Right hindlimb (tissue), 1 donor: ENCODE data around the gene INSIG2.
A peak's percentile ranks its signal among the peaks of the same experiment; 100 is the strongest.

Experiments
- DNase-seq: peaks from one replicate; pipeline ENCODE4 v3.0.0-alpha.2; 2018

Gene INSIG2

GRCh38 chr2:118088051-118089024 is at the start of gene INSIG2:
TSS of gene INSIG2 (plus strand) at chr2:118088471. CDS start at chr2:118096557, 8,086 bp downstream.
- peak; percentile 98 for DNase-seq

- DNase-seq = no peak
These were observed 47.4 kb upstream of the INSIG2 start for GRCh38 chr2:118040891-118041290.

GRCh38 chr2:118044103-118044716 is 44.1 kb upstream of the INSIG2 start:
- DNase-seq = no peak

DNA sequence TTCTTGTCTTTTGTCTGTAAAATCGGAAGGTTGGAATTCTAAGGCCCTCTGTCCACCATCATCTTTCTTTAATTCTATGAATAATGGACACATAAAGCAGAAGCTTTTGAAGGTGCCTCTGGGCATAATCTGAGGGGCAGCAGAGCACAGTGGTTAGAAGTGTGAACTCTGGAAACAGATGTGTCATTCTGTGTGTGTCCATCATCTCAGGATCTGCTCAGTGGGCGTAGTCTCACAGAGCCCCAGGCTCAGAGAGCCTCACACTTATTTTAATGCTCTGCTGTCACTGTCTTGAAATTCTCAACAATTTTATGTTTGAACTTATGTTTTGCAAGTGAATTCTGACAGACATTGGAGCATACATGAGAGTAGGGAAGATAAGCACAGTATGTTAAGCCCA is 43.4 kb upstream of the INSIG2 start:
- no peak for DNase-seq

- DNase-seq = no peak
These were observed 43.0 kb upstream of the INSIG2 start for GRCh38 chr2:118045286-118045685.

DNA sequence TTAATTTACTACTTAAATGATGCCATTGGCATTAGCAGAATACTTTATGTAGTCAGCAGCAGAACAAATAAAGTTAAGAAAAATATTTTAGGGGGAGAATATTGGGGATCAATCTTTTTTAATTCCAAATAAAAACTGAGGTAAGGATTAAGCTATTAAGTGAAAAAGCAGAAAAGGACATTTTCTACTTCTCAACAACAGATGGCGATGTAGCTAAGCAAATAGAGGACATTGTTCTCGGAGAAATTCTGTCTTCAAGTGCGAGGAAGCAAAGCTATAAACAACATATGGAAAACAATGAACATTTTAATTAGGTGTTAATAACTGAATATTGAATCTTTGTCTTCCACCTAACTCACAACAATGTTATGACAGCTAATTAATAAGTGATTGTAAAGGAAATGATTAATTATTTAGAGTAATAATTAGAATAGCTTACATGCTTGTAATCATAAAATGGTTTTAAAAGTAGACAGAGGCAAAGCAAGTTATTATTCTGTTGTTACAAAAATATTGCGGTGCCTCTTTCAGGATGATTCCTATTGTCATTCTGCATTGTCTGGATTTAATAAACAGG is 41.5 kb upstream of the INSIG2 start:
- no peak for DNase-seq

- DNase-seq = no peak
These were observed 40.9 kb upstream of the INSIG2 start for GRCh38 chr2:118047380-118047826.

- no peak for DNase-seq
These were observed 39.9 kb upstream of the INSIG2 start for GRCh38 chr2:118048401-118048800.

- no peak for DNase-seq
These were observed 39.0 kb upstream of the INSIG2 start for GRCh38 chr2:118049140-118049815.

- no peak for DNase-seq
These were observed 38.5 kb upstream of the INSIG2 start for GRCh38 chr2:118049816-118050140.

DNA sequence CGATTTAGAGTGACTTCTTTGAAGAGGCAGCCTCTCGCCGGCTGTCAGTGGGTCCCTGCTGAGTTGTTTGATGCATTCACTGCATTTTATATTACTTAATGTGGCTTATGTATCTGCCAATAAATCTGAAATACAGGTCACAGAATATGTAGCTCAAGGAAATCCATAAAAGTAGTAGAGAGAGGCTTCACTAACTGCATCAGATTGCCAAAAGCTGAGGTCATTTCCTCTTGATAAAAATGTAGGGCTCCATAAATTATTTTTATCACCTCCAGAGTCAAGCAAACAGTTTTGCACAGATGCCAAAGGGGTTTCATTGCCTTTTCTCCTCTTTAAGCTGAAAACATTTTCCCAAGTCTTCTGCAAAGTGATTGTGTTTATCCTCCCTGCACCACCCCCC is 37.9 kb upstream of the INSIG2 start:
- no peak for DNase-seq

GRCh38 chr2:118050974-118051373 is 37.3 kb upstream of the INSIG2 start:
- DNase-seq = no peak

- DNase-seq = no peak
These were observed 36.4 kb upstream of the INSIG2 start for GRCh38 chr2:118051826-118052358.

DNA sequence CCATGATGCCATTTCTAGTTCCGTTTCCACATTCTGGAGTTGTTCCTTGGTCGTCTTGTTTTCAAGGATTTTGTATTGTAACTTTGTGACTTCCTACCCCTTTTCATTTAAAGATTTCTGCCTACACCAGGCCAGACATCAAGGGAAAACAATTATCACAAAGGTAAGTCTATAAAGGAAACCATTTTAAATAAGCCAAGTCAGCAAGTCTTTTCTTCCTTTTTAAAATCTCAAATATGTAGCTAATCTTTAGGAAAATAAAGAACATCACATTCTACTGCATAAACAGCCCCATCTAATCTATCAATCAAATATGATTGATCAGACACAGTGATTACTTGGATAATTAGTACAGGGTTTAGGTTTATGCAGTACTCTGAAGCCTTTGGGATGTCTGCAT is 35.8 kb upstream of the INSIG2 start:
- DNase-seq = no peak

- DNase-seq = no peak
These were observed 34.6 kb upstream of the INSIG2 start for GRCh38 chr2:118053681-118054080.

- DNase-seq = no peak
These were observed 33.9 kb upstream of the INSIG2 start for GRCh38 chr2:118054213-118055008.

- no peak for DNase-seq
These were observed 32.6 kb upstream of the INSIG2 start for GRCh38 chr2:118055512-118056164.

DNA sequence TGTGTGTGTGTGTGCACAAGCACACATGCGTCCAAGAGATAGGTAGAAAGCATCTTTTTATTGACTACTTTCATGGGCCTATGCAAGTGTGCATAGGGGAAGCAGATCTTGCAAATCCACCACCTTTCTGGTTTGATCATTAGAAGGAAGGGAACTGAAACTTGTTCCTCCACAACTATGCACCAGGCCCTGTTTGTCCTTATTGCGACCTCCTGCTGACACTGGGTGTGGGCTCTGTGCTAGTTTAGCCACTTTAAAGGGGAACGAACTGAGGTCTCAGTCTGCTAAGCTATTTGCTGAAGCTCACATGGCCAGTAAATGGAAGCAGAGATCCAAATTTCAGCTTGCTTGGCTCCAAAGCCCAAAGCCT is 32.1 kb upstream of the INSIG2 start:
- DNase-seq = no peak

DNA sequence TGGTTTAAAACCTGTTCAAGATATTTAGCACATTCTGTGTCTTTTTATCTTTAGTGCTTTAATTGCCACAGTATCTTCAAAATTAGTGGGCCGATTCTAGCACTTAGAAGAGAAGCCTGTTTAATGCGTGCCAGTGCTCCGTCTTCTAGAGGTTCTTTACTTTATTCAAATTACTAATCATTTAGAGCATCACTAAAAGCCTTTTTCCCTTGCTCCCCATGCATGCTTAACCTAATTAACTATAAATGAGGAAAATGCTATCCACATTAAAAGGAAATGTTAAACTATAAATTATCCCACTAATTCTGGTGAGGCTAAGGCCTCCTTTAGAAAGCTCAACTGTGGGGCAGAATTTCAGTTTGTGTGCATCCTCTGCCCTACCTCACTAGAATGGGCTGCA is 31.5 kb upstream of the INSIG2 start:
- no peak for DNase-seq

- DNase-seq = no peak
These were observed 29.3 kb upstream of the INSIG2 start for GRCh38 chr2:118058951-118059350.

- peak; percentile 27 for DNase-seq
These were observed 28.3 kb upstream of the INSIG2 start for GRCh38 chr2:118059919-118060478.
